NCI-H345 (cell line): ENCODE measurements around the gene ASB8.

Experiments
- DNase-seq: peaks from one replicate; lab custom pipeline; 2025; lab: John Stamatoyannopoulos, UW

The ASB8 gene

GRCh38 chr12:48157018-48157888 is at the start of gene ASB8:
TSS of gene ASB8 (minus strand) at chr12:48157515. CDS start at chr12:48153496, 4,019 bp downstream.
- DNase-seq = peak; percentile 82

GRCh38 chr12:48203192-48203591 is 45.9 kb upstream of the ASB8 start, which contains the start of gene OR10AD1:
TSS of gene OR10AD1 (minus strand) at chr12:48203292. CDS start at chr12:48203292, 0 bp downstream.
- DNase-seq = no peak

GRCh38 chr12:48202766-48203165 is 45.5 kb upstream of the ASB8 start:
- DNase-seq = no peak

GRCh38 chr12:48201516-48201915 is 44.2 kb upstream of the ASB8 start:
- no peak for DNase-seq

GRCh38 chr12:48201091-48201490 is 43.8 kb upstream of the ASB8 start:
- no peak for DNase-seq

GRCh38 chr12:48199774-48200221 is 42.5 kb upstream of the ASB8 start:
- no peak for DNase-seq

- DNase-seq = no peak
Measured at GRCh38 chr12:48198985-48199384, 41.7 kb upstream of the ASB8 start.

GRCh38 chr12:48198672-48198971 is 41.3 kb upstream of the ASB8 start:
- DNase-seq = no peak

- no peak for DNase-seq
Measured at GRCh38 chr12:48197971-48198671, 40.8 kb upstream of the ASB8 start.

- DNase-seq = no peak
Measured at GRCh38 chr12:48197549-48197970, 40.2 kb upstream of the ASB8 start.

GRCh38 chr12:48194799-48195201 is 37.5 kb upstream of the ASB8 start:
- no peak for DNase-seq

GRCh38 chr12:48193623-48194022 is 36.3 kb upstream of the ASB8 start:
- no peak for DNase-seq

- no peak for DNase-seq
Measured at GRCh38 chr12:48192861-48193260, 35.5 kb upstream of the ASB8 start.

GRCh38 chr12:48191096-48191495 is 33.8 kb upstream of the ASB8 start:
- no peak for DNase-seq

- peak; percentile 20 for DNase-seq
Measured at GRCh38 chr12:48189331-48190125, 32.2 kb upstream of the ASB8 start.

GRCh38 chr12:48187916-48188695 is 30.8 kb upstream of the ASB8 start:
- no peak for DNase-seq

GRCh38 chr12:48185181-48185919 is 28.0 kb upstream of the ASB8 start:
- no peak for DNase-seq

- DNase-seq = no peak
Measured at GRCh38 chr12:48184549-48184922, 27.2 kb upstream of the ASB8 start.

- no peak for DNase-seq
Measured at GRCh38 chr12:48183876-48184548, 26.7 kb upstream of the ASB8 start.
